PC-3 (cell line): ENCODE data around the gene SMPD1.

Experiments used
- EZH2phosphoT487 ChIP-seq: fragments of 300-600 bp; sonication (generic); IDR thresholded peaks from 2 replicates; pipeline ENCODE4 v1.6.1; 2018; ENCODE audit warnings: mild to moderate bottlenecking, antibody characterized with exemption, low read length, borderline replicate concordance
- TF ChIP-seq, protein P1 (sequence below): fragments of 300-600 bp; sonication (generic); conservative IDR thresholded peaks from 2 replicates; pipeline ENCODE4 v1.5.1; 2017; ENCODE audit warnings: antibody characterized with exemption, low read depth, mild to moderate bottlenecking, low read length

DNA sequence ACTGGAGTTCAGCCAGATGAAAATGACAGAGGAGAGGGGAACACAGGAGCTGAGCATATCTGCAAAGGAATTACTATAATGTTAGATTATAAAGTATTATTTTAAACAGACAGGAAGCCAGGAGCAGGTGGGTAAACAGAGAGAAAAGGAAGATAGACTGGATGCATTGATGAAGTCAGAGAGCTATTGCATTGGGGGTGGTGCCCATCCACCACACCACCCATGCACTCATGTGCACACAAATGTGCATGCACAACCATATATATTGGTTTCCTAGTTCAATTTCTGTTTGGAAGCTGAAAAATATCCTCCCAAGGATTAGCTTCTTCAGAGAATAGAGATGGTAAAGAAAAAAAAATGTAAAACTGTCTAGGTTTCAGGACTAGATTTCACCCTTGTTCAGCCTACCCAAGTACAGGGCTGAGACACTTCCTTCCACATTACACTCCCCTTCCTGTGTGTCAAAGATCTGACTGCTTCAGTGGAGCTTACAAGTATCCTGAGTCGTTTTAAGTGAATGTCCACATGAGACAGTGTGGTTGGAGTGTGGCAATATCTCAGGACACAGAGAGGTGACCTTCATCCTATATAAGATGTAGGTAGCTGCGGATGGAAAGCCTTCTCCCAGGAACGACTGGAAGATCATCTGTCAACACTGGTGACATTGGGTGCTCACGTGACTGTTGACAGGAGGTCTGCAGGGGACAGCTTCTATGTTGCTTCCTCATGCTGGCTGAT, 12.2 kb upstream of the SMPD1 start:
- TF ChIP-seq, protein P1, sequence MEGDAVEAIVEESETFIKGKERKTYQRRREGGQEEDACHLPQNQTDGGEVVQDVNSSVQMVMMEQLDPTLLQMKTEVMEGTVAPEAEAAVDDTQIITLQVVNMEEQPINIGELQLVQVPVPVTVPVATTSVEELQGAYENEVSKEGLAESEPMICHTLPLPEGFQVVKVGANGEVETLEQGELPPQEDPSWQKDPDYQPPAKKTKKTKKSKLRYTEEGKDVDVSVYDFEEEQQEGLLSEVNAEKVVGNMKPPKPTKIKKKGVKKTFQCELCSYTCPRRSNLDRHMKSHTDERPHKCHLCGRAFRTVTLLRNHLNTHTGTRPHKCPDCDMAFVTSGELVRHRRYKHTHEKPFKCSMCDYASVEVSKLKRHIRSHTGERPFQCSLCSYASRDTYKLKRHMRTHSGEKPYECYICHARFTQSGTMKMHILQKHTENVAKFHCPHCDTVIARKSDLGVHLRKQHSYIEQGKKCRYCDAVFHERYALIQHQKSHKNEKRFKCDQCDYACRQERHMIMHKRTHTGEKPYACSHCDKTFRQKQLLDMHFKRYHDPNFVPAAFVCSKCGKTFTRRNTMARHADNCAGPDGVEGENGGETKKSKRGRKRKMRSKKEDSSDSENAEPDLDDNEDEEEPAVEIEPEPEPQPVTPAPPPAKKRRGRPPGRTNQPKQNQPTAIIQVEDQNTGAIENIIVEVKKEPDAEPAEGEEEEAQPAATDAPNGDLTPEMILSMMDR = no peak
- TF ChIP-seq EZH2phosphoT487 = no peak
